ENCODE results near the gene BRSK1. TPM values are rescaled to one million over a fixed set of nuclear protein-coding genes. Genes with fewer than 3 reads are reported as not detected.
A peak's percentile ranks its signal among the peaks of the same experiment; 100 is the strongest.

The BRSK1 gene
- total RNA-seq, 2 donors from 2014 or later, result 6.7 to 8.4 TPM

DNA sequence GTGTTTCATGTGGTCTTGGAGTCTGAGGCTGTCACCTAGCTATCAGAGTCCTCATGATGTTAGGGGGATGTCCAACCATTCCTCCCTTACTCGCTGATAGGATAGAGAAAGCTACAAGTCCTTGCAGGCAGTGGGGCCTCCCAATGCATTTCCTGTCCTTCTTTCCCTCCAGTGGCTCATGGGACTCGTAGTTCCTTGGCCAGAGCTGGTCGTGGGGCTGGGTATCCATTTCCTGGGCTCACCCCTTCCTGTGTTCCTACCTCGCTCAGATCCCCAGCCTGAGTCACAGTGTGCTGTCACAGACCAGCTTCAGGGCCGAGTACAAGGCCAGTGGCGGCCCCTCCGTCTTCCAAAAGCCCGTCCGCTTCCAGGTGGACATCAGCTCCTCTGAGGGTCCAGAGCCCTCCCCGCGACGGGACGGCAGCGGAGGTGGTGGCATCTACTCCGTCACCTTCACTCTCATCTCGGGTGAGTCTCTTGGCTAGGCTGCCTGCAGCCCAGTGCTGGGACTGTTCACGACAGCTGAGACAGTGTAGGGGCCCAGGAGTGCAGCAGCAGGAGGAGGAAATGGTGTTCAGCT, 22.3 kb downstream of the BRSK1 start:
- DNase-seq (ENCODE audit: low spot score in 2 of 2) (no peak), ATAC-seq (no peak)
- Mint-ChIP-seq H3K9me3 (no peaks in the 10 kb centered on the region), H3K36me3 (no peaks in the 10 kb centered on the region), H3K27ac (peak overlapping the region in 1 of 2 donors; percentile 72)

GRCh38 chr19:55306712-55307111, 22.9 kb downstream of the BRSK1 start:
- no peaks in the 10 kb centered on the region for H3K36me3 Mint-ChIP-seq
- H3K9me3 Mint-ChIP-seq, result no peaks in the 10 kb centered on the region
- ATAC-seq (no peak), DNase-seq (ENCODE audit: low spot score in 2 of 2) (no peak)
- H3K27ac Mint-ChIP-seq, result no peak overlapping the region

- no peak for DNase-seq (ENCODE audit: low spot score in 2 of 2)
- no peak for ATAC-seq
- no peak overlapping the region for H3K27ac Mint-ChIP-seq
- no peaks in the 10 kb centered on the region for H3K36me3 Mint-ChIP-seq
- no peaks in the 10 kb centered on the region for H3K9me3 Mint-ChIP-seq
Observed at GRCh38 chr19:55308281-55308680, 24.5 kb downstream of the BRSK1 start.

DNA sequence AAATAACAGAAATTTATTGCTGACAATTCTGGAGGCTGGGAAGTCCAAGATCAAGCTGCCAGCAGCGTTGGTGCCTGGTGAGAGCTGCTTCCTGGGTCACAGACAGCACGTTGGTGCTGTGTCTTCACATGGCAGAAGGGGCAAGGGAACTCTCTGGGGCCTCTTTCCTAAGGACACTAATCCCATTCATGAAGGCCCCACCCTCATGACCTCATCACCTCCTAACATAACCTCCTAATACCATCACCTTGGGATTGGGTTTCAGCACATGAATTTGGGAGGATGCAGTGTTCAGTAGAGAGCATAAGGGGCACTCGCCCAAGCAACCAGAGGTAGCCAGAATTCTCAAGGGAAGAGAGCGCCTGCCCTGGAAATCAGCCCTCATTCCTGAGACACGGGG, 25.7 kb downstream of the BRSK1 start:
- ATAC-seq (no peak), DNase-seq (ENCODE audit: low spot score in 2 of 2) (no peak)
- H3K36me3 Mint-ChIP-seq, result no peaks in the 10 kb centered on the region
- H3K9me3 Mint-ChIP-seq, result no peaks in the 10 kb centered on the region
- no peak overlapping the region for H3K27ac Mint-ChIP-seq

DNA sequence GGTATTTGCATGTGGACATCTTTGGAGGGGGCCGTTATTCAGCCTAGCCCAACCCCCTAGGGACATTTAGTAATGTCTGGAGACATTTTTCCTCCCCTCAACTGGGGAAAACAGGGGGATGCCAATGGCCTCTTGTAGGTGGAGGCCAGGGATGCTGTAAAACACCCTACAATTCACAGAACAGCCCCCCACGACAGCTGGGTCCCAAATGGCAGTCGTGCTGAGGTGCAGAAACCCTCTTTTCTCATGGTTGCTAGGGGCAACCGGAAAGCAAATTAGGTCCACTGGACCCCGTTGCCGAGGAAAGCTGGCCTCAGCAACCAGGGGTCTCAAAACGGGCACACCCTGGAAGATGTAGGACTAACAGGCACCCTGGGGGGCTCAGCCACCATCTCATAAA, 26.7 kb downstream of the BRSK1 start:
- DNase-seq (ENCODE audit: low spot score in 2 of 2), result no peak
- Mint-ChIP-seq H3K27ac (no peak overlapping the region), H3K9me3 (no peaks in the 10 kb centered on the region), H3K36me3 (no peaks in the 10 kb centered on the region)
- no peak for ATAC-seq

DNA sequence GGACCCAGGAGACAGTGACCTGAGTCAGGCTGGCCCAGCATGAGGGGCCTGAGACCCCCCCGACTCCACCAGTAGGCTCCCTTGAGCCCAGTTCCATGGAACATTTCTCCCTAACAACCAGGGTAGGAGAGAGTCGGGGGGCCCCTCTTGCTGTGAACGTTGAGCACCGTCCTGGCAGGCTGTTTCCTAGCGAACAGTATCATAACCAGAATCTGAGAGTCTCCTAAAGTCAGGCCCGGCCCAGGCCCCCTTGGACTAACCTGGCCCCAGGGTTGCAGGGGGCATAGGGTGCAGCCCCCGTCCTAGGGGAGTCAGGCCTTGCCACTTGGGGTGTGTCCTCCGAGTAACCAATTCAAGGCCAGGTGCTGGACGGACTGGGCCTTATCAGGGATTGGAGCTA, 27.6 kb downstream of the BRSK1 start:
- no peaks in the 10 kb centered on the region for H3K36me3 Mint-ChIP-seq
- H3K27ac Mint-ChIP-seq, result no peak overlapping the region
- H3K9me3 Mint-ChIP-seq, result no peaks in the 10 kb centered on the region
- DNase-seq (ENCODE audit: low spot score in 2 of 2), result no peak
- no peak for ATAC-seq

DNA sequence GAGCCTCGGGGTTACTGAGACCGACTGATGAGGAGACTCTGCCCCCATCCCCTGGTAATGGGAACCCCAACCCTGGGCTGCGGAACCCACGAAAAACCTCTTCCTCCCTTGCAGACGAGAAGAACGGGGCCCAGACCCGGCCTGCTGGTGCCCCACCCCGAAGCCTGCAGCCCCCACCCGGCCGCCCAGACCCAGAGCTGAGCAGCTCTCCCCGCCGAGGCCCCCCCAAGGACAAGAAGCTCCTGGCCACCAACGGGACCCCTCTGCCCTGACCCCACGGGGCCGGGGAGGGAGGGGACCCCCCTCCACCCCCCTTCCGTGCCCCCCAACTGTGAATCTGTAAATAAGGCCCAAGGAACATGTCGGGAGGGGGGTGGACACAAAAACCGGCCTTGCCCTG, 28.0 kb downstream of the BRSK1 start:
- ATAC-seq (no peak), DNase-seq (ENCODE audit: low spot score in 2 of 2) (no peak)
- Mint-ChIP-seq H3K27ac (no peak overlapping the region), H3K9me3 (no peaks in the 10 kb centered on the region), H3K36me3 (no peaks in the 10 kb centered on the region)

GRCh38 chr19:55312621-55313512, 29.1 kb downstream of the BRSK1 start:
- DNase-seq (ENCODE audit: low spot score in 2 of 2) (no peak), ATAC-seq (no peak)
- Mint-ChIP-seq H3K9me3 (no peaks in the 10 kb centered on the region), H3K36me3 (no peaks in the 10 kb centered on the region), H3K27ac (no peak overlapping the region)

DNA sequence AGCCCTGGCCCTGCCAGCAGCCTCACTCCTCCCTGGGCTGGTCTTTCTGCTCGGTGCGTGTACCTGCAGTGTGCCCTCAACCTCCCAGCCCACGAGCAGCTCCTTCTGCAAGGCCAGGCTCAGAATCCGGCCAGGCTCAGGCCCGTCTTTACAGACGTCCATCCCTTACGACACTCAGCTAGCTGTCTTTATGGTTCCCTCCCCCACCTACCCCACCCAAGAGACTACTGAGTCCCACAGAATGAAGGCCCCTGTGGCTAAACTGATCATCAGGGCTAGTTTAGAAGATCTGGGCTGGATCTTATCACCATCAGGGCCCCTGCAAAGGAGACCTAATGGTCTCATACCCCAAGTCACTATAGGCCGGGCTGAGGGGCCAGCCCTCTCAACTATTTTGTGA, 30.6 kb downstream of the BRSK1 start:
- Mint-ChIP-seq H3K9me3 (no peaks in the 10 kb centered on the region), H3K36me3 (no peaks in the 10 kb centered on the region), H3K27ac (no peak overlapping the region)
- no peak for ATAC-seq
- DNase-seq (ENCODE audit: low spot score in 2 of 2), result no peak

GRCh38 chr19:55315956-55316525, 32.2 kb downstream of the BRSK1 start:
- no peaks in the 10 kb centered on the region for H3K9me3 Mint-ChIP-seq
- no peak overlapping the region for H3K27ac Mint-ChIP-seq
- no peaks in the 10 kb centered on the region for H3K36me3 Mint-ChIP-seq
- ATAC-seq (no peak), DNase-seq (ENCODE audit: low spot score in 2 of 2) (no peak)

- DNase-seq (ENCODE audit: low spot score in 2 of 2), result no peak
- no peak overlapping the region for H3K27ac Mint-ChIP-seq
- H3K36me3 Mint-ChIP-seq, result no peaks in the 10 kb centered on the region
- no peaks in the 10 kb centered on the region for H3K9me3 Mint-ChIP-seq
- no peak for ATAC-seq
Observed at GRCh38 chr19:55316646-55317045, 32.8 kb downstream of the BRSK1 start.

DNA sequence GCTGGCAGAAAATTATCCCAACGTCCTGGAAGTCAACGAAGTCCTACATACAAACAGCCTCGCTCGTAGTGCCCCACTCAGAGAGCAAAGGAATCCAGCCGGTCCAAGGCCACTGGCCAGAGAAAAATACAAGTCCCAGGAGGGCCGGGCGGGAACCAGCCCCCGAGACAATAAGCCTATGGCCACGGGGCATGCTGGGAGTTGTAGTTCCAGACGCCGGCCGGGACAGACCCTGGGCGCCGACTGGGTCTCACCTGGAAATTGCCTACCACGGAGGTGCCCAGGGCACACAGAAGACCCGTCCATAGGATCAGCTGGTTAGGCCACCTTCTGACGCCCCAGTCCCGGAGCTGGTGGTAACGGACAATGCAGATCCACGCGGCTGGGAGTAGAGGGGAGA, 36.0 kb downstream of the BRSK1 start:
- peak overlapping the region in 1 of 2 donors; percentile 82 for H3K27ac Mint-ChIP-seq
- no peak for ATAC-seq

DNA sequence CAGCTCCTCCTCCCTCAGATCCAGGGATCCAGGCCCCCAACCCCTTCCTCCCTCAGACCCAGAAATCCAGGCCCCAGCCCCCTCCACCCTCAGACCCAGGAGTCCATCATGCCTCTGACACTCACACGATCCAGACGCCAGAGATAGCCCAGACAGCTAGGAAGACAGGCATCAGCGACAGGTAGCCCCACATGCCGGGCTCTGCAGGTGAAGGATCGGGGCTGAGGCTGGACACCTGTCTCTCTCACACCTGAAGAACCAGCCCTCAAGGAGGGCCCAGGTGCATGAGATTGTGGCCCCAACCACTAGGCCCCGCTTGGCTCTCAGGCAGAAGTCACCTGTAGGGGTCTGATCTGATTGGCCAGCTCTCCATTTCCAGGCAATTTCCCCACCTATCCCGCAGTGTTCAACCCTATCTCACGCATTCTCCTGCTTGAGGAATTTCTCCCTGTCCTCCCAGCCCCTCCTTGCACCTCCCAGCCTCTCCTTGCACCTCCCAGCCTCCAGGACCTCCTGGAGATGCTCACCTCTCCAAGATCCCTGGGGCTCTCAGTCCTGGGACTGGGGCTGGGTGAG, 37.1 kb downstream of the BRSK1 start:
- H3K27ac Mint-ChIP-seq, result no peak overlapping the region
- no peaks in the 10 kb centered on the region for H3K9me3 Mint-ChIP-seq
- DNase-seq (ENCODE audit: low spot score in 2 of 2) (no peak), ATAC-seq (no peak)
- no peaks in the 10 kb centered on the region for H3K36me3 Mint-ChIP-seq

More for the DNA sequence above, 36.0 kb downstream of the BRSK1 start:
- no peak for DNase-seq (ENCODE audit: low spot score in 2 of 2)
- no peaks in the 10 kb centered on the region for H3K36me3 Mint-ChIP-seq
- no peaks in the 10 kb centered on the region for H3K9me3 Mint-ChIP-seq

DNA sequence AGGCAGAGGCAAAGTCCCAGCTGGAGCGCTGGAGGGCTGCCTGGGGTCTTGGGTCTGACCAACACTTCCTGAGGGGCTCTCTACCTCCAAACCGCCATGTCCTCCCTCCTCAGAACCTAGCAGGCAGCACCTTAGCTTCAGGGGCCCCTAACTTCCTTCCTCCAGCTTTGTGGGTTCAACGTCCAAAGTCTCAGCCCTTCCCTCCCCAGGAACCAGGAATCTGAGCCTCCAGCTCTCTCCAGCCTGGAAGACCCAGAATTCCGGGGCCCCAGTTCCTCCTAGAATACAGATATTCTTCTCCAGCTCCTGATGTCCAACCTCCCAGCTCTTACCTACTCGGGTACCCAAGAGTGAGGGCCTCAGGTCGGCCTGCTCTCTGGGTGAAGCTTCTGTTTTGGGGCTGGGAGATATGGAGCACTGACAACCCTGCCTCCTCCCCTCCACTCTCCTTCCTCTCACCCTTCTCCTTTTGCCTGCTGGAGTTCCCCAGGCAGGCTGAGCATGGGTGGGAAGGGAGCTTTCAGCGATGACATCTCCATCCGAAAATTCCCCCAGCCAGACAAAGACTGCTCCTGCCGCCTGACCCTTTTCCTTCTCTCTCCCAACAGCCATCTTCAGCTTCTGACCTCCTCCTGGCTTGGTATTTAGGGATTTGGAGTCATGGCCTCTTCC, 37.8 kb downstream of the BRSK1 start:
- H3K27ac Mint-ChIP-seq, result peak overlapping the region in 1 of 2 donors; percentile 17
- DNase-seq (ENCODE audit: low spot score in 2 of 2) (no peak), ATAC-seq (no peak)
- no peaks in the 10 kb centered on the region for H3K36me3 Mint-ChIP-seq
- no peaks in the 10 kb centered on the region for H3K9me3 Mint-ChIP-seq

- DNase-seq (ENCODE audit: low spot score in 2 of 2) (no peak), ATAC-seq (no peak)
- Mint-ChIP-seq H3K9me3 (no peaks in the 10 kb centered on the region), H3K27ac (no peak overlapping the region), H3K36me3 (no peaks in the 10 kb centered on the region)
Observed at GRCh38 chr19:55322204-55322885, 38.5 kb downstream of the BRSK1 start.

- Mint-ChIP-seq H3K9me3 (no peaks in the 10 kb centered on the region), H3K27ac (no peak overlapping the region), H3K36me3 (no peaks in the 10 kb centered on the region)
- no peak for ATAC-seq
- DNase-seq (ENCODE audit: low spot score in 2 of 2), result no peak
Observed at GRCh38 chr19:55324662-55325061, 40.9 kb downstream of the BRSK1 start.

All from activated naive CD4-positive, alpha-beta T cell treated with anti-CD3 and anti-CD28 coated beads, Interleukin-2, amount 50 U/mL, for 72 hours (primary cell).